GM21825 (cell line): ENCODE data around the gene TMEM151A.
"Not testable (repeated sequence)": the region's sequence is repeated elsewhere in the genome, so short reads cannot be mapped to it uniquely, and the experiment has no call there.

Source experiments
- ATAC-seq: cut with Tn5 transposase; IDR thresholded peaks from one replicate; pipeline ENCODE4 v1.9.1; 2021; ENCODE audit warnings: mild to moderate bottlenecking, moderate library complexity; ENCODE audit not compliant: unreplicated experiment

TMEM151A gene

DNA sequence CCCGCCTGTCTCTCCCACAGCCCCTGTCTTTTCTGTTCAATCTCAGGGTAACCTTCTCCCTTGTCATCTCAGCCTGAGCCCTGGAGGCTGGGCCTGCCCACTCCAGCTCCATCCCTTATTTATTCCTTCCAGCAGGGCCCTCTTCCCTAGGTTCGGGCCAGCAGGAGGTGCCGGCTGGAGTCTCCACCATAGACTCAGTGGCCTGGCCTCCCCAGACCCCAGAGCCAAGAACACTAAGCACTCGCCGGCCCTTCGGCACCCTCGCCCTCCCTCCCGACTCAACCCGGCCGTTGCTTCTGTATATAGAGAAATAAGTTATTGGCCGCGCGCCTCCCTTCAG is 24.7 kb upstream of the TMEM151A start:
- ATAC-seq = no peak

DNA sequence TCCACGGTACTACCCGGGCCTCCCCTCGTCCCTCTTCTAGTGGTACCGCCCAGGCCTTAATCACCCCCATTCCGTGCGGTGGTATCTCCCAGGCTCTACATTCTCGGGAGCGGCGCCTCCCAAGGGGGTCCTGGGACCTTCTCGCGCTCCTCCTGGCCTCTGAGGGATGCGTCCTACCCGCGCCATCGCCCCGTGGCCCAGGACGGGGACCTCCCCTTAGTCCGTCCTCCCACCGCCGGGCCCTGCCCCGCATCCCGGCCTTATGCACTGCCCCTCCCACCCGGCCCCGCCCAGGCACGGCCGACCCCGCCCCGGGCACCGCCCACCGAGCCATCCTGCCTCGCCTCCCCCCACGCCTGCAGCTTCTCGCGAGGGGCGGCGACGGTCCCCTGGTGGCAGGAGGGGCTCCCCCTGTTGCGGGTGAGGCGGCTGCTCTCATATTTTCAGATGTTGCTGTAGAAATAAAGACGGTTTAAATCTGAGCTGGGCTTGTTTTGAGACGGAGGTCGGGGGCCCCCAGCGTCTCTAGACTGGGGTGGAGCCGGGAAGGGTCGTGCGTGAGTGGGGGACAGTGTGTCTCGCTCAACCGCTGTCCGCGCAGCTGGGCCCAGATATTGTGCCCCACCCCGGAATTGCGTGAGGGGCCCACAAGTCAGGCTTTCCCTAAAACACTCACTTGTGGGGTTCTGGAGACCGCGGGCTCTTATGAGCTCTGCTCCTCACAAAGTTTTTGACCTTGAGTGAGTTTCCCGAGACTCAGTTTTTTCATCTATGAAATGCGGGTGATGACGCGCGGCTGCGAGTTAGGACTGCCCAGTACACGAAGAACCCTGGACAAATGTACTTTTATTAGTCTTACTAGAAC is 24.1 kb upstream of the TMEM151A start:
- ATAC-seq = peak; percentile 43

DNA sequence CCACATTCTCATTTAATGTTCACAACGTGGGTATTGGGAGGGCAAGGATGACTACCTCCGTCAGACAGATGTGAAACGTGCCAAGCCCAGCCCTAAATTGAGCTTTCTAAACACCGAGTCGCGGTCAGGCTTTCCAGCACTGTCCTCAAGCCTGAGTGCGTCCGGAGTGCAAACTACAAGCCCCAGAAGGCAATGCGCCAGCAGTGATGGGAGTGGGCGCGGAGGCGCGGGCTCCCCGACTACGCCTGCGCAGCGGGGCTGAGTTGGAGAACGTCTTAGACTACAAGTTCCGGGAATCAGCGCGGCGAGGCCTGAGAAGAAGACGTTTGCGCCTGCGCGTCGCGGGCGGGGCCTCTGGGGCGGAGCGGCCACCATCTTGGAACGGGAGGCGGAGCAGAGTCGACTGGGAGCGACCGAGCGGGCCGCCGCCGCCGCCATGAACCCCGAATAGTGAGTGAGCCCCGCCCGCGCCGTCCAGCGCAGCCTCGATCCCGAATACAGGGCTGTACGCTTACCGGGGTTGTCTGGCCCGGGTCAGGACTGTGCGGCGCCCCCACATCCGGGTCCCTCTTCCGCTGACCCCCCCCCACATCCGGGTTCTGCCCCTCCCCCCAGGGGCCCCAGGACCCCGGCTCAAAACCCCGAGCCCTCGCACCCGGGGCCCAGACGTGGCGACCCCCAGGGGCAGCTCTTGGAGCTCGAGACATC is 23.3 kb upstream of the TMEM151A start, which contains the start of gene RAB1B:
TSS of gene RAB1B (plus strand) at position 396 of the 708 bp plus-strand sequence. CDS start at position 437, 41 bp downstream.
- ATAC-seq = peak; percentile 77

DNA sequence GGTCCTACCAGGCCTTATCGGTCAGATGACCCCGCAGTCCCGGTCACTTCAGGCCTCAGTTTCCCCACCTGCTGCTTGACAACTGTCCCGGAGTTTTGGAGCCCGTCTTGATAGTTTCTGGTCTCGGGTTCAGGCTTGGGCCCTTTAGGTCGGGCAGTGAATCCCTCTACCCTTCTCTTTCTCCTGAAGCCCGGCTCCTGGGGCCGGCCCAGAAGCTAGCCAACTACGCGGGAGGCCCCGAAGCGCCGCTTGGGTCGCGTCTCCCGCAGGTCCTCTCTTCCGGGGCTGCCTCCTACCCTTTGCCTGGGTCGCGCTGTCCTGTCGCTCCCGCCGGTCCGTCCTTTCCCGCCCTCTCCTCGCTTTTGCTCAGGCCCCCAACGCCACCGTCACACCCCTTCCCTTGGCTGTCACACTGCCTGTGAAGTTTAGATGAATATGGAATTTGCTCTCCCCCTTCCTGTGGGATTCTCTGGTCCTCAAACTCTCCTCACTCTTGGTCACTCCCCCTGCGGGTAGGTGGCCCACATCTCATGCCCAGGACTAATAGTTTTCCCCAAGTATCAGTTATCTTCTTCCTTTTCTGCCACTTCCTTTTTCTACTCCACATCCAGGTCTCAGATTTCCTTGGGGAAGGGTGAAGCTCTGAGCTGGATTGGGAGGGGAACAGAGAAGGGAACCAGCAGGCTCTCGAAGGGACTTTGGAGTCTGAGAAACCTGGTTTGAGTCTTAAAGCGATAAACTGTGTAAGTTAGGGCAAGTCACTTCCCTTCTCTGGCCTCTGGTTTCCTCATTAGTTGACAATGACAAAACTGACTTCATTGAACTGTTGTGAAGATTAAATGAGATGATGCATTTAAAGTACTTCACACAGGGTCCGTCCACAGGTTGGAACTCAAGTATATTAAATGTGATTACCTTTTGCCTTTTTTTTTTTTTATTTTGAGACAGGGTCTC is 22.5 kb upstream of the TMEM151A start:
- ATAC-seq = no peak

DNA sequence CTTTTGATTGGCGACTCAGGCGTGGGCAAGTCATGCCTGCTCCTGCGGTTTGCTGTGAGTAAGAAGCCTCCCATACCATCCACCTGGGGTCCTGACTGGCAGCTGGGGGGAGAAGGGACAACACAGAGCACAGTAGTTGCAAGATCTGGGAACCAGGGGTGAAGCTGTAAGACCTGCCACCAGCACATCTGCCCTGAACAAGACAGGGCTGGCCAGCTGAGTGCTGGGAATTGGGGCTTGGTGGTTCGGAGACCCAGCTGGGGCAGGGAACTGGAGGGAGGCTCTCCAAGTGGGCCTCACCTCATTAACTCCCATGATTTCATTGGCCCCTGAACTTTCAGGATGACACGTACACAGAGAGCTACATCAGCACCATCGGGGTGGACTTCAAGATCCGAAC is 19.9 kb upstream of the TMEM151A start:
- no peak for ATAC-seq

DNA sequence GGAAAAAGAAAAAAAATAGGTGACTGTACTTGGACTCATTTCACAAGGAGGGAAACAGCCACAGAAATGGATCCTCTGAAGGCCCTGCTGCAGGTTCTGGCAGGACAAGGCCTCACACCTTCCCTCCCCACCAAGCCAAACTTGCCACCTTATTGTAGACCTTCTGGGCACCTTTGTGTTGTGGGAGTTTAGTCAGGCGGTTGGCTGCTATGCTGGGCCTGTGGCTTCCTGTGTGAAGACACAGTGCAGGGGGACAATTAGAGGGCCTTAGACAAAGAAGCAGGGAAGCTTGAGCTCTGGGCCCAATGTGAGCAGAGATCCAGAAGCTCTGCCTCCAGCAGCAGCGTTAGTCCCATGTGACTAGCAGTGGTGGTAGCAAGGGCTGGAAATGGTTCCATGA is 19.1 kb upstream of the TMEM151A start:
- no peak for ATAC-seq

DNA sequence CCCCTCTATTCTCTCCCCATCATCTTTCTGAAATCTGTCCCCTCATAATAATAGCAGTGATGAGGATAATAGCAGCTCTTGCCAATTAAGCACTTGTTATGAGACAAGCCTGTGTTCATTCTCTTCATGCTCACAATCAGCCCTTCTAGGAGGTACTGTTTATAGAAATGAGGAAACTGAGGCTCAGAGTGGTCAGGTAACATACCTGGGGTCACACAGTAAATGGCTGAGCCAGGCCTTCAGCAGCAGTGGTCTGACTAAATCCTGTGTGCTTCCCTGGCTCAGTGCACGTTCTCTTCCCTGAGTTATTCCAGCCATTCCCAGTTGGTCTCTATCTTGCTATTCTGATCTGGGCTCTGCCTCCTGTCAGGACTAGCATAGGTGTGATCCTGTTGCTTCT is 17.5 kb upstream of the TMEM151A start:
- ATAC-seq = no peak

DNA sequence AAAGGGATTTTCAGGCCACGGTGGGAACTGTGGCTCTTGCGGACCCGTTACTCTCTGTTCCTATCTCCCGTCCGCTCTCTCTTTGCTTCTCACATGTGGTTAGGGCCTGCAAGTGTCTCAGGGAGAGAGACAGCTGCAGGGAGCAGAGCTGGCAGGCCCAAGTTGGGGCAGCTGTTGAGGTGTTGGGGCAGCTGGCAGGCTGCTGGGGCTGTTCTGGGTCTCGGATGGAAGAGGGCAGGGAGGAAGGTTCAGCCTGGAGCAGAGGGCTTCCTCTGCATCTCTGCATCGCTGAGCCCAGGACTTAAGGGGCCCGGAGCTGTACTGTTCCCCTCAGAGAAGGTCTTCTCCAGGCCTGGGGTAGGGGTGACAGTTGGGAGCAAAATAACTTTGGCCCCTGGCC is 16.3 kb upstream of the TMEM151A start:
- no peak for ATAC-seq

DNA sequence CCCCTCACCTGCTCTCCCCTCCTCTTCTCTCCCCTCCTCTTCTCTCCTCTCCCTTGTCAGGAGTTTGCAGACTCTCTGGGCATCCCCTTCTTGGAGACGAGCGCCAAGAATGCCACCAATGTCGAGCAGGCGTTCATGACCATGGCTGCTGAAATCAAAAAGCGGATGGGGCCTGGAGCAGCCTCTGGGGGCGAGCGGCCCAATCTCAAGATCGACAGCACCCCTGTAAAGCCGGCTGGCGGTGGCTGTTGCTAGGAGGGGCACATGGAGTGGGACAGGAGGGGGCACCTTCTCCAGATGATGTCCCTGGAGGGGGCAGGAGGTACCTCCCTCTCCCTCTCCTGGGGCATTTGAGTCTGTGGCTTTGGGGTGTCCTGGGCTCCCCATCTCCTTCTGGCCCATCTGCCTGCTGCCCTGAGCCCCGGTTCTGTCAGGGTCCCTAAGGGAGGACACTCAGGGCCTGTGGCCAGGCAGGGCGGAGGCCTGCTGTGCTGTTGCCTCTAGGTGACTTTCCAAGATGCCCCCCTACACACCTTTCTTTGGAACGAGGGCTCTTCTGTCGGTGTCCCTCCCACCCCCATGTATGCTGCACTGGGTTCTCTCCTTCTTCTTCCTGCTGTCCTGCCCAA is 15.6 kb upstream of the TMEM151A start:
- no peak for ATAC-seq

DNA sequence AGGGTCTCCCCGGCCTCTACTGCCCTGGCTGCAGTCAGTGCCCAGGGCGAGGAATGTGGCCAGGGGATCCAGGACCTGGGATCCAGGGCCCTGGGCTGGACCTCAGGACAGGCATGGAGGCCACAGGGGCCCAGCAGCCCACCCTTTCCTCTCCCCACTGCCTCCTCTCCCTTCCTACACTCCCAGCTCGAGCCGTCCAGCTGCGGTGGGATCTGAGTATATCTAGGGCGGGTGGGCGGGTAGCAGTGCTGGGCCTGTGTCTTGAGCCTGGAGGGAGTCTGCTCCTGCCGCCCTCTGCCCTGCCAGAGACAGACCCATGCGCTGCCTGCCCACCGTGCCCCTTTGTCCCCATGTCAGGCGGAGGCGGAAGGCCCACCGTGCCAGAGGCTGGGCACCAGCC is 15.1 kb upstream of the TMEM151A start:
- not testable (repeated sequence) for ATAC-seq

DNA sequence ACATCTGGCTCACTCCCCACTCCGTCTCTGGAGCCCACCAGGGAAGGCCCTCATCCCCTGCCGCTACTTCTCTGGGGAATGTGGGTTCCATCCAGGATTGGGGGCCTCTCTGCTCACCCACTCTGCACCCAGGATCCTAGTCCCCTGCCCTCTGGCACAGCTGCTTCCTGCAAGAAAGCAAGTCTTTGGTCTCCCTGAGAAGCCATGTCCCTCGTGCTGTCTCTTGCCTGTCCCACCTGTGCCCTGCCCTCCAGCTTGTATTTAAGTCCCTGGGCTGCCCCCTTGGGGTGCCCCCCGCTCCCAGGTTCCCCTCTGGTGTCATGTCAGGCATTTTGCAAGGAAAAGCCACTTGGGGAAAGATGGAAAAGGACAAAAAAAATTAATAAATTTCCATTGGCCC is 14.6 kb upstream of the TMEM151A start:
- not testable (repeated sequence) for ATAC-seq

DNA sequence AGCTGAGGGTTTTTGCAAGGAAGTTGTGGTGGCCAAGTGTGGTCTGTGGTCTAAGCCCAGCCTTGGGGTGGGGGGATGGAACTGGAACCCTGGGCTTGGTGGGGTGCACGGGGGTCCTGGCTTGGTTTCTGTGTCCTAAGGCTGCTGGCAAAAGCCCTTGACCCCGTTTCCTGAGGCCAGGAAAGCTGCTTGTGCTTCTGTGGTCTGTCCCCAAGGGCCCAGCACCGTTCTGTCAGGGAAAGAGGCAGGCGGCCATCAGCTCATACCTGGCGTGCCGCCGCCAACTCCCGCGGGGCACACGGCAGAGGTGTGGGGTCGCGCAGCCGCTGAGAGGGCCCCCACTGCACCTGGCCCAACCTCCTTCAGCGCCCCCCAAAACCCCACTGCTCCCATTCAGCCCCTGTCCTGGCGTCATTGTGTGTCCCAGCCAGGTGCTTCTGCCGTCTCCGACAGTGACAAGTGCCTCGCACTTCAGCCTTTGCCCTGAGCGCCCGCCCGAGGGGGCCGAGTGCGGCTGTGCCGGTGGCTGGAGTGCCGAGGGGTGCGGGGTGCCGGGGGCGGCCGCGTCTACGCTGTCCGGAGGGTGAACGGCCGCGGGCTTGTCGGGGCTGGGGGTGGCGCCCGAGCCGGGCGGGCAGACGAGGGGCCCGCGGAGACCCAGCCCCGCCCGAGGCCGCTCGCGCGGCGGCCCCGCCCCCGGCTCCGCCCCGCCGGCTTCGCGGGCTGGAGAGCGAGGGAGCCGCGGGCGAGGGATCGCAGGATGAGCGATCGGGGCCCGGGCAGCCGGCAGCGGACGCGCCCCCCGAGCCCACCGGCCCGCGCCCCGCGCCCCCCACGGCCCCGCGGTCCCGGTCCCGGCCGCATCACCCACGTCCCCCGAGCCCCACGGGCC is 14.0 kb upstream of the TMEM151A start, which contains the start of gene CNIH2:
TSS of gene CNIH2 (plus strand) at position 705 of the 892 bp plus-strand sequence. CDS start 282 bp downstream, outside the sequence.
- no peak for ATAC-seq

DNA sequence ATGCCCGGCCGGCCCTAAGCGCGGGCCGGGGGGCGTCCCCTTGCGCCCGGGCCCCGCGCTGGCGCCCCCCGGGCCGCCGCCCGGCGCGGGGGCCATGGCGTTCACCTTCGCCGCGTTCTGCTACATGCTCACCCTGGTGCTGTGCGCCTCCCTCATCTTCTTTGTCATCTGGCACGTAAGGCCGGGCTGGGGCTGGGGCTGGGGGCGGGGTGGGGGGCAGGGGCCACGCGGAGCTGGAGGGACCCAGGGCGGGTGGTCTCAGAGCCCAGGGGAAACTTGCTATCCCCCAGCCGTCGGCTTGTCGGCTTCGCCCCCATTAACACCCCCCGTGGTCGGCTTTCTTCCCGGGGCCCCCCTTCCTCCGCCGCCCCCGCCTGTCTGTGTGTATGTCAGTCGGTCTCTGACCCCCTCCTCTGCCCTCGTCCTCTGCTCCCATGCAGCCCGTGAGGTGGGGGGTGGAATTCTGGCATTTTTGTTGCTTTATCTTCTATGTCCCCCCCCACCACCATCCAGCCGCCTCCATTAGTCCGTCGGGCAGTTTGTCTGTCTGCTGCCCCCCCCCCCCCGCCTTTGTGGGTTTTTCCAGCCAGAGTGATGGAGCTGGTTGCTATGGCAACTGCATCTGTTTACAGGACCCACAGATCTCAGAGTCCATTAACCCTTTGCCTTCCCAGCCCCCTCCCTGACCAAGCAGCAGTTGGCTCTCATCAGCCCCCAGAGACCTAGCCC is 13.2 kb upstream of the TMEM151A start:
- ATAC-seq = no peak

DNA sequence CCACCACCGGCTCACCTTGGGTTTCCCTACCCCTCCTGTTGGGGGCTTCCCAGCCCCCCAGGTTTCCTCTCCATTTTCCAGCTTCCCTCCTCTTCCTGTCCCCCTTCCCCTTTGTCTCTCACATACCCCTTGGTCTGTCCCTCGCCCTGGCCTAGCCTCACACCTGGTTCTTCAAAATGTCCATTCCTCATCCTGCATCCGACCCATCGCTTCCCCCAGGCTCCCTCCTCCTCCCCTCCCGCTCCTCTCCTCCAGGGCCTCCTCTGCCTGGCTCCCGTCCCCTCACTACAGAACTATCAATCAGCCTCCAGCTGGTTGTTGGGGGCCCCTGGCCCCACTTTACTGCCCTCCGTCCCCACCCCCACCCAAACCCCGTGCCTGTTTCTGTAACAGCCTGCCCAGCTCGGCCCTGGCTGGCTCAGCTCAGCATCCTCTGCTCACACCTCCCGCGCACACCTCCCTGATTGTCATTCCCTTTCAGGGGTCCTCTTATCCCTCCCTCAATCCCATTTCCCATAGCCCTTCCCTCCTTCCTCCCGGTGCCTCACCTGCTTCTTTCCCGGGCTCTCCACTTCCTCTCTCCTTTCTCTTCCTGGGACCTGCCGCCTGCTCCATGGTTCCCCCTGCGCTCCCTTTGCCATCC is 12.5 kb upstream of the TMEM151A start:
- ATAC-seq = no peak

DNA sequence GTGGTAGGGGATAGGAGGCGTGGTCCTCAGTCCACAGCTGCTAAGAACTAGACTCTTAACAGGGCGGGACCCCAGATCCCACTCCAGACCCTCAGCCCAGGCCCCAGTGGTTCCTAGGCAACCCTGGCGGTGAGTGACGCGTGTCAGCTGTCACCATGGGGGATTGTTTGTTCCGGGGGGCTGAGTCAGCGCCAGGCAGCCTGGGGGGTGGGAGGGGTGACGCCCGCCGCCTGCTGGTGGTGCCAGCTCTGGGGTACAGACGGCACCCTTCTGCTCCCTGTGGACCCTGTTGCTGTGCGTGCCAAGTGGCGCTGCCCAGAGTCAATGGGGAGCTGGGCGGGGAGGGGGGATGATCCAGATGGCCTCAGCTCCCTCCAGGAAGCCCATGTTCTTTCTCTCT is 11.3 kb upstream of the TMEM151A start:
- ATAC-seq = no peak

DNA sequence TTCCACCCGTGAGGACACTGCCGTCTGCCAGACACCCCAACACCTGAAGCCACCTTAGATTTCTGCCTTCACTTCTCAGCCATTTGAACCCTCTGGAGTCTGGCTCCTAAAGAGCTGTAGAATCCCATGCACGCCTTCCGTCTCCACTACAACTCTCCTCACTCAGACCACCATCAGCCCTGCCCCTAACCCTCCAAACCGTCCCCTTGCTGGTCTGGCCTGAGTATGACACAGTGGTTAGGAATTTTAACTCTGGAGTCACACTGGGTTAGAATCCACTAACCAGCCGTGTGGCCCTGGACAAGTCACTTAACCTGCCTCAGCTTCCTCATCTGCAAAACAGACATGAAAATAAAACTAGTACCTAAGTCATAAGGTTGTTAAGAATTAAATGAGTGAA is 10.7 kb upstream of the TMEM151A start:
- no peak for ATAC-seq

DNA sequence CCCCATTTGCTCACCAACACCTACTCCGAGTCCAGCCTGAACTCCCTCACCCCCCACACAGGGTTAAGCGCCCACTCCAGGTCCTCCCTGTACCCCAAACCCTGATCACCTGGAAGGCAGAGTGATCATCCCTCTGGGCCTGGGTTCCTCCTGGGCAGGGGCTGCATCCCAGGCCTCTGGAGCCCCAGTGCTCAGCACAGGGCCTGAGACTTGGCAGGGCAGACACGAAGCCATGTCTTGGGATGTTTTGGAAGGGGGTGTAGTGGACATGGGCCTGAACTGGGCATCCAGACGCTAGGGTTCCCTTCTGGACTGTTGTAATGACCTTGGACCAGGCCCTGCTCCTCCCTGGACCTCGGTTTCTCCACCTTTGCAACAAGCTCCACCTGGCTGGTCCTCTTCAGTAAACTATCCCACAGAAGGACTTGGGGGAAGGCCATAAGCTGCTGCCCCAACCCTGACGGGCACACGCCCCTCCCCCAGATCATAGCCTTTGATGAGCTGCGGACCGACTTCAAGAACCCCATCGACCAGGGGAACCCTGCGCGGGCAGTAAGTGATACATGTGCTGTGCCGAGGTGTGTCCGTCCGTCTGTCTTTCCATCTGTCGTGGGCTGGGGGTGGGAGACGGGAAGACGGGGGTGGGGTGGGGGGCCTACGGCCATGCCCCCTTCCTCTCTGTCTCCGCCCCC is 9.8 kb upstream of the TMEM151A start:
- ATAC-seq = no peak
